Suppressor macrophage treated with lipopolysaccharide for 4 hours (primary cell): ENCODE measurements around the gene CLCN4.

ENCODE experiments used
- DNase-seq: peaks from one replicate; pipeline ENCODE4 v3.0.0-alpha.2; 2020

CLCN4 gene

GRCh38 chrX:10156199-10157031, at the start of gene CLCN4:
Gene CLCN4 (plus strand): TSS chrX:10156975. CDS start chrX:10185033, 28,058 bp downstream.
- peak; percentile 34 for DNase-seq

- no peak for DNase-seq
Observed at GRCh38 chrX:10107483-10107882, 49.3 kb upstream of the CLCN4 start.

GRCh38 chrX:10108288-10108687, 48.5 kb upstream of the CLCN4 start:
- no peak for DNase-seq

GRCh38 chrX:10109695-10110094, 47.1 kb upstream of the CLCN4 start:
- no peak for DNase-seq

- DNase-seq, result no peak
Observed at GRCh38 chrX:10110316-10110935, 46.3 kb upstream of the CLCN4 start.

GRCh38 chrX:10110984-10111363, 45.8 kb upstream of the CLCN4 start:
- DNase-seq, result peak; percentile 60

GRCh38 chrX:10111364-10112148, 45.2 kb upstream of the CLCN4 start:
- DNase-seq, result no peak

- no peak for DNase-seq
Observed at GRCh38 chrX:10112510-10112909, 44.3 kb upstream of the CLCN4 start.

GRCh38 chrX:10115082-10115481, 41.7 kb upstream of the CLCN4 start:
- no peak for DNase-seq

GRCh38 chrX:10117301-10117700, 39.5 kb upstream of the CLCN4 start:
- no peak for DNase-seq

- DNase-seq, result peak; percentile 39
Observed at GRCh38 chrX:10117864-10118377, 38.9 kb upstream of the CLCN4 start.

- no peak for DNase-seq
Observed at GRCh38 chrX:10118530-10118929, 38.2 kb upstream of the CLCN4 start.

- peak; percentile 82 for DNase-seq
Observed at GRCh38 chrX:10119399-10119990, 37.3 kb upstream of the CLCN4 start.

- DNase-seq, result no peak
Observed at GRCh38 chrX:10120331-10120730, 36.4 kb upstream of the CLCN4 start.

GRCh38 chrX:10120828-10121227, 35.9 kb upstream of the CLCN4 start:
- DNase-seq, result peak; percentile 52

GRCh38 chrX:10121787-10122186, 35.0 kb upstream of the CLCN4 start:
- DNase-seq, result peak; percentile 25

- DNase-seq, result no peak
Observed at GRCh38 chrX:10124506-10125247, 32.1 kb upstream of the CLCN4 start.

GRCh38 chrX:10125248-10125615, 31.5 kb upstream of the CLCN4 start:
- DNase-seq, result no peak

GRCh38 chrX:10126044-10126443, 30.7 kb upstream of the CLCN4 start:
- no peak for DNase-seq

GRCh38 chrX:10126834-10127233, 29.9 kb upstream of the CLCN4 start:
- DNase-seq, result no peak

GRCh38 chrX:10128386-10128785, 28.4 kb upstream of the CLCN4 start:
- no peak for DNase-seq

GRCh38 chrX:10129229-10129628, 27.5 kb upstream of the CLCN4 start:
- no peak for DNase-seq
